Spleen (tissue), 11 donors: ENCODE measurements around the gene CTSD. TPM values are rescaled to one million over a fixed set of nuclear protein-coding genes. Genes with fewer than 3 reads are reported as not detected.

Experiments
- DNase-seq: peaks from one replicate; pipeline ENCODE4 v3.0.0-alpha.2; 2020
- H3K27ac ChIP-seq, 8 donors: fragments of 200-600 bp; sonication (generic) in 7 of 8; 1 replicate in 4 of 8; 2 replicates in 4 of 8; pipeline versions ENCODE4 v1.5.0 to v1.8.0; 2016 to 2021; ENCODE audit warnings: inconsistent platforms in 4 of 8, mild to moderate bottlenecking in 4 of 8, moderate library complexity in 1 of 8
- H3K27me3 ChIP-seq, 7 donors: fragments of 200-600 bp; sonication (generic) in 6 of 7; replicated peaks in 1 of 7; 1 replicate in 4 of 7; 2 replicates in 3 of 7; pipeline versions ENCODE4 v1.5.0 to v1.8.0; 2016 to 2021; ENCODE audit warnings: inconsistent platforms in 3 of 7, mild to moderate bottlenecking in 1 of 7
- H3K36me3 ChIP-seq, 6 donors: fragments of 200-600 bp; sonication (generic) in 5 of 6; 1 replicate in 4 of 6; 2 replicates in 2 of 6; pipeline versions ENCODE4 v1.5.0 to v1.8.0; 2016 to 2021; ENCODE audit warnings: inconsistent platforms in 2 of 6
- H3K4me1 ChIP-seq, 6 donors: fragments of 200-600 bp; sonication (generic) in 5 of 6; 1 replicate in 3 of 6; 2 replicates in 3 of 6; pipeline versions ENCODE4 v1.5.0 to v1.8.0; 2016 to 2021; ENCODE audit warnings: inconsistent platforms in 3 of 6
- H3K4me3 ChIP-seq, 8 donors: fragments of 200-600 bp; sonication (generic) in 7 of 8; 1 replicate in 4 of 8; 2 replicates in 4 of 8; pipeline versions ENCODE4 v1.5.0 to v1.8.0; 2016 to 2021; ENCODE audit warnings: inconsistent platforms in 4 of 8, mild to moderate bottlenecking in 4 of 8, moderate library complexity in 2 of 8
- H3K9me3 ChIP-seq, 8 donors: fragments of 200-600 bp; sonication (generic) in 7 of 8; 1 replicate in 4 of 8; 2 replicates in 4 of 8; pipeline versions ENCODE4 v1.5.0 to v1.8.0; 2016 to 2021; ENCODE audit warnings: inconsistent platforms in 4 of 8
- POLR2A ChIP-seq, 3 donors: fragments of 450-650 bp; IDR thresholded peaks; one replicate each; pipeline ENCODE4 v1.5.1; 2017; ENCODE audit warnings: antibody characterized with exemption in 3 of 3, mild to moderate bottlenecking in 1 of 3
- POLR2AphosphoS5 ChIP-seq, 3 donors: sonication (generic); formaldehyde crosslinking; IDR thresholded peaks; one replicate each; pipeline ENCODE4 v1.5.1; 2017; ENCODE audit warnings: antibody characterized with exemption in 3 of 3
- WGBS, 5 donors: extraction: QIAGEN DNeasy Blood & Tissue Kit in 3 of 5; methylation state at CpG; one replicate each; pipeline versions ENCODE4 v1.1.5 to v1.1.7; 2013 to 2018; 5-methylcytosine and 5-hydroxymethylcytosine counted together
- intact Hi-C: fragments of 100-400 bp; cut with DNase I; formaldehyde crosslinking; loops from one replicate; pipeline ENCODE4 v1.15.0; 2023; ENCODE audit warnings: low total_unique reads
- polyA plus RNA-seq, 3 donors: library from polyadenylated mRNA; stranded (reverse); fragments of 200-250 nt; gene quantifications; one replicate each; pipeline ENCODE4 v1.2.1, GENCODE V29; 2013
- total RNA-seq, 7 donors: library from RNA; depleted of rRNA in 3 of 7; stranded (reverse); fragments of >200 nt in 3 of 7; fragmentation: NEBNext Ultra II Directional in 4 of 7; extraction: Animal tissue kit (Norgen Biotek cat#: 25700) in 4 of 7; gene quantifications; one replicate each; pipeline versions ENCODE4 v1.1.0 to v1.2.1, GENCODE V29; 2016 to 2021
- TF ChIP-seq, protein P1 (sequence below), 11 experiments: fragments of 200-600 bp in 7 of 11; fragments of 450-650 bp in 4 of 11; sonication (generic) in 4 of 11; IDR thresholded peaks in 8 of 11; conservative IDR thresholded peaks in 3 of 11; 1 replicate in 7 of 11; 2 replicates in 4 of 11; pipeline versions ENCODE4 v1.4.0 to v1.8.0; 2016 to 2021; ENCODE audit warnings: antibody characterized with exemption in 11 of 11, inconsistent platforms in 4 of 11, mild to moderate bottlenecking in 1 of 11
- donor health status: healthy with polysubstance abuse.
- donor health status: DM: no; HTN: no; CAD: no; lungs with moderate emphysema.
- donor health status: DM: no; HTN: no; CAD: no.
- donor health status: Bipolar disorder and iron deficiency.
- donor health status: healthy.
- donor health status: DM: no; HTN: no; CAD: no.
- donor health status: DM: yes; HTN: yes; CAD: no.

CTSD gene
- total and polyA plus RNA-seq, 10 donors, result 289 to 1,234 (median 736) TPM

GRCh38 chr11:1759151-1759850, 4.4 kb downstream of the CTSD start:
- peak overlapping the region in 4 of 8 donors; percentile 23 to 99 (median 90) for H3K4me3 ChIP-seq
- peak; percentile 82 for DNase-seq
- peak overlapping the region; percentile 90 to 99 (median 94) for H3K27ac ChIP-seq
- intact Hi-C loops, result no loop called here
- no peaks in the 10 kb centered on the region for H3K9me3 ChIP-seq
- peaks cover 77 to 97% (median 92%) of the 10 kb centered on the region in 6 donors for H3K4me1 ChIP-seq
- H3K36me3 ChIP-seq, result peaks cover 0 to 78% (median 37%) of the 10 kb centered on the region in 6 donors
- WGBS, 5 donors, result 60 to 82% (median 68%) methylated on average over 16 to 23 of the region's 23 CpGs
- TF ChIP-seq POLR2AphosphoS5 (IDR thresholded peaks at IDR 0.05) (peak in 2 of 3 donors; percentile 7 to 48), POLR2A (IDR thresholded peaks at IDR 0.05) (no peak)
- H3K27me3 ChIP-seq, result no peaks in the 10 kb centered on the region

DNA sequence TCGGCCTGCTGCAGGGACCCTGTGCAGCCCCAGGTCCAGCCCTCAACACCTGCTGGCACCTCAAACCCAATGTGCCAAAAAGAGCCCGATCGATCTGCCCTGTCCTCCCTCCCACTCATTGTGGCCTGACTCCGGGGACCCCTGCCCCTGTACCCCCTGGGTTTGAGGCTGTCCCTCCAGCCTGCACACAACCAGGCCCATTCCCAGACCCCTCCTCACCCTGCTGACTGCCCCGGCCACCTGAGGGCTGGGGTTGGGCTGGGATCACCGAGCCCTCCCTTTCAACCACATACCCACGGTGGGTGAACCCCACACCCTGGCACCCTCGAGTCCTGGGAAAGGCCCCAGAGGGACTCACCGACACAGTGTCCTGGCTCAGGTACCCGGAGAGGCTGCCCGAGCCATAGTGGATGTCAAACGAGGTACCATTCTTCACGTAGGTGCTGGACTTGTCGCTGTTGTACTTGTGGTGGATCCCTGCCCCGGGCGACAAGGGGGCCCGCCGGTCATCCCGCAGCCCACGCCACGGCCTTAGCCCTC, 5.0 kb downstream of the CTSD start:
- peaks cover 0 to 85% (median 42%) of the 10 kb centered on the region in 6 donors for H3K36me3 ChIP-seq
- WGBS, 5 donors, result 55 to 71% (median 62%) methylated on average over 18 to 21 of the region's 21 CpGs
- no peak for DNase-seq
- intact Hi-C loops, result no loop called here
- H3K4me1 ChIP-seq, result peaks cover 76 to 100% (median 93%) of the 10 kb centered on the region in 6 donors
- H3K27me3 ChIP-seq, result no peaks in the 10 kb centered on the region
- H3K27ac ChIP-seq, result peak overlapping the region; percentile 28 to 99 (median 94)
- TF ChIP-seq POLR2A (IDR thresholded peaks at IDR 0.05) (no peak), POLR2AphosphoS5 (IDR thresholded peaks at IDR 0.05) (peak in 2 of 3 donors; percentile 3 to 4)
- no peaks in the 10 kb centered on the region for H3K9me3 ChIP-seq
- H3K4me3 ChIP-seq, result peak overlapping the region in 5 of 8 donors; percentile 23 to 99 (median 28)

DNA sequence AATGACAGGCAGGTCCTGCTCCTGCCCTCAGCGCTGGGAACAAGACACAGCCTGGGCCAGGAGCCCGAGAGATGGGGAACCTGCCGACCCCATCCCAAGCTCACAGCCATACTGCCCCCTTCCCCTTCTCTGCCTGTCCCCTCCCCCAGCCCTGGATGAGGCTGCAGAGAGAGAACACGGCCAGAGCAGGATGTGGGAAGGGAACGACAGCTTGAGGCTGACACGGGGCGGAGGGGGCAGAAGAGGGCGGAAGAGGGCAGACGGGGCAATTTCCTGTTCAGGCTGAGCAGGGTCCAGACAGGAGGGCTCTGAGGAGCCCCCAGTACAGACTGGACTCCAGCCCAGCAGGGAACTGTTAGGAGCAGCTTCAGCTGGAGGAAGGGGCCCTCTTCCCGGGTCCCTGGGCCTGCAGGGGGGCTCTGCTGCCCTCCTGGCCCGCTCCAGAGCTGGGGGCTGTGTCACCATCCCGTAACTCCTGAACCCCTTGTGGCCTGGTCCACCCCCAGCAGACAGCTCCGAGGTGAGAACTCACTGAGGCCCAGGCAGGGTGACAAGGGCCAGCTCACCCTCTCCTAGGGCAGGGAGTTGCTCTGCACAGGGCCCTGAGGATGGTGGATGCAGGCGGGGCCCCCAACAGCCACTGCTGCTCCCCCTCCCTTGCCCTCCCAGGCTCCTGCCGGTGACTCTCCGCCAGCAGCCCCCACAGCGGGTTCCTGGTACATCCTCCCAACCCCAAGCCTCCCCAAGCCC, 5.7 kb downstream of the CTSD start:
- peaks cover 2 to 91% (median 48%) of the 10 kb centered on the region in 6 donors for H3K36me3 ChIP-seq
- peak; percentile 93 for DNase-seq
- TF ChIP-seq POLR2A (IDR thresholded peaks at IDR 0.05) (no peak), POLR2AphosphoS5 (IDR thresholded peaks at IDR 0.05) (peak; percentile 57 to 75 (median 73))
- TF ChIP-seq, protein P1, sequence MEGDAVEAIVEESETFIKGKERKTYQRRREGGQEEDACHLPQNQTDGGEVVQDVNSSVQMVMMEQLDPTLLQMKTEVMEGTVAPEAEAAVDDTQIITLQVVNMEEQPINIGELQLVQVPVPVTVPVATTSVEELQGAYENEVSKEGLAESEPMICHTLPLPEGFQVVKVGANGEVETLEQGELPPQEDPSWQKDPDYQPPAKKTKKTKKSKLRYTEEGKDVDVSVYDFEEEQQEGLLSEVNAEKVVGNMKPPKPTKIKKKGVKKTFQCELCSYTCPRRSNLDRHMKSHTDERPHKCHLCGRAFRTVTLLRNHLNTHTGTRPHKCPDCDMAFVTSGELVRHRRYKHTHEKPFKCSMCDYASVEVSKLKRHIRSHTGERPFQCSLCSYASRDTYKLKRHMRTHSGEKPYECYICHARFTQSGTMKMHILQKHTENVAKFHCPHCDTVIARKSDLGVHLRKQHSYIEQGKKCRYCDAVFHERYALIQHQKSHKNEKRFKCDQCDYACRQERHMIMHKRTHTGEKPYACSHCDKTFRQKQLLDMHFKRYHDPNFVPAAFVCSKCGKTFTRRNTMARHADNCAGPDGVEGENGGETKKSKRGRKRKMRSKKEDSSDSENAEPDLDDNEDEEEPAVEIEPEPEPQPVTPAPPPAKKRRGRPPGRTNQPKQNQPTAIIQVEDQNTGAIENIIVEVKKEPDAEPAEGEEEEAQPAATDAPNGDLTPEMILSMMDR (IDR thresholded peaks at IDR 0.05 in 8 of 11, conservative IDR thresholded peaks at IDR 0.05 in 3 of 11), result peak in 1 of 11 experiments; percentile 12
- 4 to 22% (median 18%) methylated on average over 11 to 17 of the region's 17 CpGs for WGBS, 5 donors
- H3K9me3 ChIP-seq, result no peaks in the 10 kb centered on the region
- H3K27me3 ChIP-seq, result no peaks in the 10 kb centered on the region
- intact Hi-C loops, result no loop called here
- peaks cover 82 to 100% (median 96%) of the 10 kb centered on the region in 6 donors for H3K4me1 ChIP-seq
- peak overlapping the region; percentile 28 to 99 (median 94) for H3K27ac ChIP-seq
- peak overlapping the region in 5 of 8 donors; percentile 8 to 99 (median 28) for H3K4me3 ChIP-seq

DNA sequence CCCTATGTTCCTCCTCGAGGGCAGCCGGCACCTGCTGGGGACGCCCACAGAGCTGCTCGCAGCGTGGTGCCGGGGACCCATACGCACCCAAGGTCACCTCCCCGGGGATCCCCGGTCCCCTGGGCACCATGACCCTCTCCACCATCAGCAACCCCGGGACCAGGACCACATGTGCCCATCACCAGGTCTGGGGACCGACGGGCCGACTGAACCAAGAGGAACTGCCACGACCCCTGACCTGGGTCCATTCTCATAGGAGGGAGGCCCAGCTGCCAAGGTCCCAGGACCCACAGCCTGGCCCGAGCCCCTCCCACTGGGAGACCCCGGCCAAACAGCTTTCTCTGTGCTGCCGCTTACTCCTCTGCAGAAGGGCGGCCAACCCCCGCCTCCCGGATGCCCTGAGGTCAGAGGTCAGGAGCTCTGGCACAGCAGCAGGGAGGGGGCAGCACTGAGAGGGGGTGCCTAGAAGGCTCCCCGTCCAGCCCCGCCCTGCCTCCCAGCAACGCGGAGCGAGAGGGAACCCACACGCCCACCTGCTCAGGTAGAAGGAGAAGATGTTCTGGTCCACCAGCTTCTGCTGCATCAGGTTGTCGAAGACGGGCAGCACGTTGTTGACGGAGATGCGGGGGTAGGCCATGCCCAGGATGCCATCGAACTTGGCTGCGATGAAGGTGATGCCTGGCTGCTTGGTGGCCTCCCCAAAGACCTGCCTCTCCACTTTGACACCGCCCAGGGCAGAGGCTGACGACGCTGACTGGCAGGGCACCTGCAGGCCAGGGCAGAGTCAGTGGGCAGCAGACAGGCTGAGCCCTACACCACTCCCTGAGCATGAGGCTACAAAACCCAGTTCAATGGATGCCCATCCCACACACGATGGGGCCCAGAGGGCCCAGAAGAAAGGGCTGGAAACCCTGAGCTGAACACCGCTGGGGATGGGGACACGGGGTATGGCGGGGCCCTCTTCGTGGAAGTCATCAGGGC, 6.6 kb downstream of the CTSD start:
- peaks cover 5 to 100% (median 55%) of the 10 kb centered on the region in 6 donors for H3K36me3 ChIP-seq
- peaks cover 81 to 100% (median 96%) of the 10 kb centered on the region in 6 donors for H3K4me1 ChIP-seq
- intact Hi-C loops, result no loop called here
- H3K4me3 ChIP-seq, result peak overlapping the region in 3 of 8 donors; percentile 8 to 99 (median 25)
- no peaks in the 10 kb centered on the region for H3K27me3 ChIP-seq
- peak; percentile 80 for DNase-seq
- H3K9me3 ChIP-seq, result no peaks in the 10 kb centered on the region
- peak overlapping the region; percentile 42 to 99 (median 94) for H3K27ac ChIP-seq
- TF ChIP-seq POLR2AphosphoS5 (IDR thresholded peaks at IDR 0.05), result peak; percentile 18 to 67 (median 28)
- TF ChIP-seq POLR2A (IDR thresholded peaks at IDR 0.05), result no peak
- WGBS, 5 donors, result 64 to 72% (median 66%) methylated on average over 28 to 41 of the region's 41 CpGs
